MCF 10A (cell line): ENCODE measurements around the gene TRIM73. TPM values are rescaled to one million over a fixed set of nuclear protein-coding genes. Genes with fewer than 3 reads are reported as not detected.
A peak's percentile ranks its signal among the peaks of the same experiment; 100 is the strongest.
"Not testable (repeated sequence)": the region's sequence is repeated elsewhere in the genome, so short reads cannot be mapped to it uniquely, and the experiment has no call there.

Experiments
- BruUV-seq: library from RNA; stranded (reverse); fragments of 400-500 nt; replicated peaks from 2 replicates; lab custom pipeline; 2021; lab: Mats Ljungman, UMichigan
- CTCF ChIA-PET: fragments of 300-600 bp; sonication (Branson Sonifier 250); formaldehyde crosslinking; extraction: SDS; loops from one replicate; lab custom pipeline; 2021; ENCODE audit warnings: antibody characterized with exemption, inconsistent platforms; lab: Yijun Ruan, JAX
- POLR2A ChIA-PET: fragments of 300-600, 350-650 bp; sonication (Branson Sonifier 250); formaldehyde crosslinking; extraction: SDS; loops from one replicate; lab custom pipeline; 2020; ENCODE audit warnings: antibody characterized with exemption, inconsistent platforms; lab: Yijun Ruan, JAX
- DNase-seq: peaks from one replicate; pipeline ENCODE4 v3.0.0-alpha.2; 2018; ENCODE audit not compliant: unreplicated experiment
- H3K27ac Mint-ChIP-seq: one replicate; pipeline ENCODE4 v1.8.0; 2022; ENCODE audit warnings: mild to moderate bottlenecking, low read depth, mixed read lengths; ENCODE audit not compliant: unreplicated experiment
- H3K27me3 Mint-ChIP-seq: one replicate; pipeline ENCODE4 v1.8.0; 2022; ENCODE audit warnings: mixed read lengths; ENCODE audit not compliant: insufficient read depth, unreplicated experiment
- H3K36me3 Mint-ChIP-seq: one replicate; pipeline ENCODE4 v1.8.0; 2022; ENCODE audit warnings: mild to moderate bottlenecking, moderate library complexity, mixed read lengths; ENCODE audit not compliant: insufficient read depth, unreplicated experiment
- H3K4me1 Mint-ChIP-seq: one replicate; pipeline ENCODE4 v1.8.0; 2022; ENCODE audit warnings: mixed read lengths; ENCODE audit not compliant: insufficient read depth, unreplicated experiment
- H3K4me3 Mint-ChIP-seq: one replicate; pipeline ENCODE4 v1.8.0; 2022; ENCODE audit warnings: mild to moderate bottlenecking, moderate library complexity, mixed read lengths; ENCODE audit not compliant: unreplicated experiment
- H3K9me3 Mint-ChIP-seq: one replicate; pipeline ENCODE4 v1.8.0; 2022; ENCODE audit warnings: mixed read lengths; ENCODE audit not compliant: unreplicated experiment
- intact Hi-C: fragments of 100-400 bp; cut with micrococcal nuclease; formaldehyde crosslinking; loops from 2 replicates; pipeline ENCODE4 v1.14.1; 2022
- total RNA-seq: library from RNA; stranded (reverse); gene quantifications from 2 replicates; pipeline ENCODE4 v1.2.3, GENCODE V29; 2022

TRIM73 gene
- total RNA-seq, 1 experiment from 2014 or later = 1.8 TPM

GRCh38 chr7:75414708-75415427 lies 19.4 kb downstream of the TRIM73 start:
- POLR2A ChIA-PET, CTCF ChIA-PET, H3K9me3 Mint-ChIP-seq, H3K27ac Mint-ChIP-seq, intact Hi-C loops, H3K4me1 Mint-ChIP-seq, H3K27me3 Mint-ChIP-seq, H3K4me3 Mint-ChIP-seq, BruUV-seq: not testable (repeated sequence)
- DNase-seq = peak; percentile 10
- peaks cover 37% of the 10 kb centered on the region for H3K36me3 Mint-ChIP-seq

GRCh38 chr7:75415428-75415817 lies 20.0 kb downstream of the TRIM73 start:
- POLR2A ChIA-PET, DNase-seq, CTCF ChIA-PET, H3K27me3 Mint-ChIP-seq, H3K4me3 Mint-ChIP-seq, H3K9me3 Mint-ChIP-seq, intact Hi-C loops, H3K27ac Mint-ChIP-seq, H3K4me1 Mint-ChIP-seq, BruUV-seq: not testable (repeated sequence)
- H3K36me3 Mint-ChIP-seq = peaks cover 43% of the 10 kb centered on the region

GRCh38 chr7:75415829-75416373 lies 20.5 kb downstream of the TRIM73 start:
- DNase-seq, intact Hi-C loops, H3K27me3 Mint-ChIP-seq, BruUV-seq, H3K27ac Mint-ChIP-seq, POLR2A ChIA-PET, H3K9me3 Mint-ChIP-seq, CTCF ChIA-PET, H3K4me3 Mint-ChIP-seq, H3K4me1 Mint-ChIP-seq: not testable (repeated sequence)
- H3K36me3 Mint-ChIP-seq = peaks cover 48% of the 10 kb centered on the region

- DNase-seq, H3K27me3 Mint-ChIP-seq, POLR2A ChIA-PET, BruUV-seq, CTCF ChIA-PET, intact Hi-C loops, H3K4me3 Mint-ChIP-seq, H3K27ac Mint-ChIP-seq, H3K4me1 Mint-ChIP-seq, H3K9me3 Mint-ChIP-seq: not testable (repeated sequence)
- H3K36me3 Mint-ChIP-seq = peaks cover 56% of the 10 kb centered on the region
Observed at GRCh38 chr7:75416787-75417186, 21.4 kb downstream of the TRIM73 start.

GRCh38 chr7:75418292-75418858 lies 22.9 kb downstream of the TRIM73 start:
- H3K4me3 Mint-ChIP-seq, H3K27ac Mint-ChIP-seq, H3K9me3 Mint-ChIP-seq, POLR2A ChIA-PET, intact Hi-C loops, H3K4me1 Mint-ChIP-seq, BruUV-seq, DNase-seq, H3K27me3 Mint-ChIP-seq, CTCF ChIA-PET: not testable (repeated sequence)
- H3K36me3 Mint-ChIP-seq = peaks cover 61% of the 10 kb centered on the region

GRCh38 chr7:75419210-75419609 lies 23.8 kb downstream of the TRIM73 start:
- H3K27ac Mint-ChIP-seq, H3K27me3 Mint-ChIP-seq, intact Hi-C loops, BruUV-seq, DNase-seq, H3K4me1 Mint-ChIP-seq, H3K9me3 Mint-ChIP-seq, CTCF ChIA-PET, POLR2A ChIA-PET, H3K4me3 Mint-ChIP-seq: not testable (repeated sequence)
- peaks cover 69% of the 10 kb centered on the region for H3K36me3 Mint-ChIP-seq

GRCh38 chr7:75419693-75420092 lies 24.3 kb downstream of the TRIM73 start:
- H3K9me3 Mint-ChIP-seq, H3K4me1 Mint-ChIP-seq, POLR2A ChIA-PET, H3K27ac Mint-ChIP-seq, DNase-seq, H3K27me3 Mint-ChIP-seq, intact Hi-C loops, CTCF ChIA-PET, H3K4me3 Mint-ChIP-seq, BruUV-seq: not testable (repeated sequence)
- peaks cover 71% of the 10 kb centered on the region for H3K36me3 Mint-ChIP-seq

- H3K9me3 Mint-ChIP-seq, H3K4me3 Mint-ChIP-seq, CTCF ChIA-PET, intact Hi-C loops, BruUV-seq, DNase-seq, H3K27me3 Mint-ChIP-seq, H3K4me1 Mint-ChIP-seq, POLR2A ChIA-PET: not testable (repeated sequence)
- H3K27ac Mint-ChIP-seq = peak overlapping the region; percentile 80
- peaks cover 69% of the 10 kb centered on the region for H3K36me3 Mint-ChIP-seq
Observed at GRCh38 chr7:75420152-75420551, 24.7 kb downstream of the TRIM73 start.
